ENCODE measurements around the gene LTBP3. TPM values are rescaled to one million over a fixed set of nuclear protein-coding genes. Genes with fewer than 3 reads are reported as not detected.

The LTBP3 gene
- polyA plus RNA-seq, 1 of the 3 experiments (the other 2 are of a cell fraction), result 167 TPM

- no peak for TF ChIP-seq ZBTB33 (IDR thresholded peaks at IDR 0.05; ENCODE audit: borderline replicate concordance, low read depth)
- no peak for TF ChIP-seq MEF2A (IDR thresholded peaks at IDR 0.05; ENCODE audit: borderline replicate concordance, low read depth)
These were observed at the start of gene LTBP3 (continued) for GRCh38 chr11:65558002-65558929.

- DNase-seq, result peak; percentile 100
- Histone ChIP-seq H3K4me2 (peak overlapping the region; percentile 45), H3K9me2 (no peaks in the 10 kb centered on the region), H3K9ac (no peak overlapping the region), H3K4me1 (ENCODE audit: control insufficient read depth in 1 of 2, insufficient read depth in 2 of 2, low read depth in 1 of 2, low read length in 1 of 2) (peaks cover 14 to 21% of the 10 kb centered on the region in 2 experiments; a peak in 2 of 4 replicates), H4K20me1 (ENCODE audit: insufficient read depth) (peaks cover 30% of the 10 kb centered on the region), H3K4me3 (ENCODE audit: low read depth in 2 of 2, low read length in 1 of 2) (peak overlapping the region in 1 of 2 experiments; percentile 33; a peak in 2 of 4 replicates), H3K79me2 (ENCODE audit: insufficient read depth) (peaks cover 43% of the 10 kb centered on the region), H3K27me3 (ENCODE audit: insufficient read depth) (no peaks in the 10 kb centered on the region), H3K9me3 (no peaks in the 10 kb centered on the region), H2AFZ (ENCODE audit: low read depth) (no peak overlapping the region), H3F3A (replicated peaks; ENCODE audit: insufficient read depth) (peaks cover 3% of the 10 kb centered on the region), H3K27ac (ENCODE audit: low read depth in 2 of 2, low read length in 1 of 2) (peak overlapping the region; percentile 11 to 56; a peak in 2 of 4 replicates), H3K36me3 (replicated peaks in 1 of 2; ENCODE audit: control insufficient read depth in 1 of 2, insufficient read depth in 2 of 2, low read length in 1 of 2) (peaks cover 23 to 45% of the 10 kb centered on the region in 2 experiments)
- POLR2A ChIA-PET, result interaction anchor here (0.6 to 1.6 kb wide), 8 partner anchors 8 to 267 kb away, joined by 3 to 15 read pairs (median 4); partner anchors contain the start of genes KCNK7, NEAT1 and PCNX3
- CTCF ChIA-PET, result interaction anchor here (0.7 to 5.5 kb wide), 9 partner anchors 13 to 291 kb away, joined by 3 to 48 read pairs (median 4); partner anchors contain the start of genes EHBP1L1, FAM89B, RELA and ZNRD2
- WGBS (ENCODE audit: low lambda C conversion rate), result 17% methylated on average over 18 of the region's 67 CpGs
- TF ChIP-seq PBX3 (IDR thresholded peaks at IDR 0.05) (no peak), ELF1 (IDR thresholded peaks at IDR 0.05) (no peak), EP300 (IDR thresholded peaks at IDR 0.05; ENCODE audit: borderline replicate concordance in 1 of 2, low read depth in 1 of 2, low read length in 1 of 2) (no peak), NFIC (IDR thresholded peaks at IDR 0.05; ENCODE audit: borderline replicate concordance) (no peak), RCOR1 (IDR thresholded peaks at IDR 0.05; ENCODE audit: low read length) (no peak), SMC3 (IDR thresholded peaks at IDR 0.05; ENCODE audit: low read depth, low read length) (no peak), USF2 (IDR thresholded peaks at IDR 0.05; ENCODE audit: borderline replicate concordance, low read depth, low read length) (no peak), FOXJ3 (CRISPR knock-in tag; IDR thresholded peaks at IDR 0.05) (no peak), IRF3 (IDR thresholded peaks at IDR 0.05; ENCODE audit: low read depth, low read length) (peak; percentile 30; the same call in 1 of the 2 replicates), GABPA (IDR thresholded peaks at IDR 0.05; ENCODE audit: low read depth) (no peak), MEF2A (IDR thresholded peaks at IDR 0.05; ENCODE audit: borderline replicate concordance, low read depth) (no peak), RFX5 (IDR thresholded peaks at IDR 0.05; ENCODE audit: low read length) (0 out of 2 replicates have a peak, but pooled peaks have one; percentile 31), MAX (IDR thresholded peaks at IDR 0.05; ENCODE audit: low read depth) (peak; percentile 94), FOXM1 (IDR thresholded peaks at IDR 0.05; ENCODE audit: low read depth) (no peak), EZH2phosphoT487 (IDR thresholded peaks at IDR 0.05; ENCODE audit: borderline replicate concordance, low read depth) (no peak), GATA2 (CRISPR knock-in tag; IDR thresholded peaks at IDR 0.05) (no peak), MXI1 (IDR thresholded peaks at IDR 0.05; ENCODE audit: low read depth, low read length) (peak; percentile 100), TEAD4 (IDR thresholded peaks at IDR 0.05; ENCODE audit: borderline replicate concordance, insufficient read depth) (no peak), NRF1 (IDR thresholded peaks at IDR 0.05; ENCODE audit: low read depth, low read length) (0 out of 2 replicates have a peak, but pooled peaks have one; percentile 16), TCF12 (IDR thresholded peaks at IDR 0.05) (no peak), SIN3A (IDR thresholded peaks at IDR 0.05; ENCODE audit: borderline replicate concordance, low read depth, low read length) (peak; percentile 77; the same call in 1 of the 2 replicates), JUND (IDR thresholded peaks at IDR 0.05) (no peak)
These were observed 48.9 kb upstream of the LTBP3 start for GRCh38 chr11:65606876-65607613.
